Esophagus muscularis mucosa (tissue), 4 donors: Measurements from ENCODE around the gene ARFRP1. TPM values are rescaled to one million over a fixed set of nuclear protein-coding genes. Genes with fewer than 3 reads are reported as not detected.

ENCODE experiments used
- DNase-seq: peaks from one replicate; pipeline ENCODE4 v3.0.0-alpha.2; 2017; ENCODE audit errors: extremely low spot score
- H3K27ac ChIP-seq, 4 donors: fragments of 200-600 bp; sonication (generic); replicated peaks in 1 of 4; 1 replicate in 3 of 4; 2 replicates in 1 of 4; pipeline ENCODE4 v1.5.1; 2016 to 2019; ENCODE audit warnings: mild to moderate bottlenecking in 1 of 4
- H3K27me3 ChIP-seq, 4 donors: fragments of 200-600 bp; sonication (generic); one replicate each; pipeline versions ENCODE4 v1.5.1 to v1.6.0; 2016 to 2019
- H3K36me3 ChIP-seq, 4 donors: fragments of 200-600 bp; sonication (generic); one replicate each; pipeline ENCODE4 v1.5.1; 2016 to 2019
- H3K4me1 ChIP-seq, 4 donors: fragments of 200-600 bp; sonication (generic); one replicate each; pipeline ENCODE4 v1.5.1; 2016 to 2019
- H3K4me3 ChIP-seq, 4 donors: fragments of 200-600 bp; sonication (generic); 1 replicate in 2 of 4; 2 replicates in 2 of 4; pipeline ENCODE4 v1.5.1; 2016 to 2019; ENCODE audit warnings: mild to moderate bottlenecking in 4 of 4, moderate library complexity in 1 of 4
- H3K9me3 ChIP-seq, 4 donors: fragments of 200-600 bp; sonication (generic); 1 replicate in 3 of 4; 2 replicates in 1 of 4; pipeline ENCODE4 v1.5.1; 2016 to 2019
- EP300 ChIP-seq: sonication (generic); formaldehyde crosslinking; IDR thresholded peaks from one replicate; pipeline ENCODE4 v1.6.1; 2017; ENCODE audit warnings: antibody characterized with exemption
- POLR2A ChIP-seq: fragments of 450-650 bp; IDR thresholded peaks from one replicate; pipeline ENCODE4 v1.6.1; 2017; ENCODE audit warnings: antibody characterized with exemption, moderate library complexity, mild to moderate bottlenecking, low read depth
- POLR2AphosphoS5 ChIP-seq, 2 donors: sonication (generic); formaldehyde crosslinking; IDR thresholded peaks; one replicate each; pipeline ENCODE4 v1.6.1; 2017; ENCODE audit warnings: antibody characterized with exemption in 2 of 2
- WGBS: methylation state at CpG from one replicate; pipeline ENCODE4 v1.1.5; 2018; 5-methylcytosine and 5-hydroxymethylcytosine counted together
- intact Hi-C: fragments of 100-400 bp; cut with DNase I; formaldehyde crosslinking; loops from one replicate; pipeline ENCODE4 v1.15.1; 2023
- total RNA-seq, 4 donors: library from RNA; depleted of rRNA; stranded (reverse); fragments of >200 nt; gene quantifications; one replicate each; pipeline versions ENCODE4 v1.1.0 to v1.2.1, GENCODE V29; 2016
- TF ChIP-seq, protein P1 (sequence below), 3 experiments: fragments of 200-600 bp in 2 of 3; fragments of 450-650 bp in 1 of 3; sonication (generic) in 2 of 3; IDR thresholded peaks; one replicate each; pipeline ENCODE4 v1.5.1; 2017 to 2019; ENCODE audit warnings: antibody characterized with exemption in 3 of 3, mild to moderate bottlenecking in 2 of 3, moderate library complexity in 1 of 3

The ARFRP1 gene
- total RNA-seq, 4 donors from 2014 or later, result 34.1 to 46.5 (median 44.6) TPM

- 93% methylated on average over 42 of the region's 47 CpGs for WGBS
- TF ChIP-seq EP300 (no peak), POLR2AphosphoS5 (IDR thresholded peaks at IDR 0.05) (no peak), POLR2A (no peak)
- TF ChIP-seq, protein P1, sequence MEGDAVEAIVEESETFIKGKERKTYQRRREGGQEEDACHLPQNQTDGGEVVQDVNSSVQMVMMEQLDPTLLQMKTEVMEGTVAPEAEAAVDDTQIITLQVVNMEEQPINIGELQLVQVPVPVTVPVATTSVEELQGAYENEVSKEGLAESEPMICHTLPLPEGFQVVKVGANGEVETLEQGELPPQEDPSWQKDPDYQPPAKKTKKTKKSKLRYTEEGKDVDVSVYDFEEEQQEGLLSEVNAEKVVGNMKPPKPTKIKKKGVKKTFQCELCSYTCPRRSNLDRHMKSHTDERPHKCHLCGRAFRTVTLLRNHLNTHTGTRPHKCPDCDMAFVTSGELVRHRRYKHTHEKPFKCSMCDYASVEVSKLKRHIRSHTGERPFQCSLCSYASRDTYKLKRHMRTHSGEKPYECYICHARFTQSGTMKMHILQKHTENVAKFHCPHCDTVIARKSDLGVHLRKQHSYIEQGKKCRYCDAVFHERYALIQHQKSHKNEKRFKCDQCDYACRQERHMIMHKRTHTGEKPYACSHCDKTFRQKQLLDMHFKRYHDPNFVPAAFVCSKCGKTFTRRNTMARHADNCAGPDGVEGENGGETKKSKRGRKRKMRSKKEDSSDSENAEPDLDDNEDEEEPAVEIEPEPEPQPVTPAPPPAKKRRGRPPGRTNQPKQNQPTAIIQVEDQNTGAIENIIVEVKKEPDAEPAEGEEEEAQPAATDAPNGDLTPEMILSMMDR (IDR thresholded peaks at IDR 0.05), result no peak
- no peak overlapping the region for H3K4me3 ChIP-seq
- intact Hi-C loops, result no loop called here
- no peaks in the 10 kb centered on the region for H3K27me3 ChIP-seq
- H3K4me1 ChIP-seq, result peaks cover 8 to 15% (median 11%) of the 10 kb centered on the region in 4 donors
- H3K36me3 ChIP-seq, result peaks cover 12 to 85% (median 47%) of the 10 kb centered on the region in 4 donors
- H3K9me3 ChIP-seq, result no peaks in the 10 kb centered on the region
- no peak overlapping the region for H3K27ac ChIP-seq
- DNase-seq, result no peak
These were observed 39.1 kb upstream of the ARFRP1 start for GRCh38 chr20:63746751-63747315.

GRCh38 chr20:63745961-63746731, 38.4 kb upstream of the ARFRP1 start:
- H3K27me3 ChIP-seq, result no peaks in the 10 kb centered on the region
- TF ChIP-seq, protein P1 (IDR thresholded peaks at IDR 0.05), result no peak
- TF ChIP-seq POLR2A (no peak), POLR2AphosphoS5 (IDR thresholded peaks at IDR 0.05) (no peak), EP300 (no peak)
- H3K36me3 ChIP-seq, result peaks cover 12 to 84% (median 51%) of the 10 kb centered on the region in 4 donors
- no peaks in the 10 kb centered on the region for H3K9me3 ChIP-seq
- no peak overlapping the region for H3K27ac ChIP-seq
- H3K4me1 ChIP-seq, result peaks cover 15 to 22% (median 18%) of the 10 kb centered on the region in 4 donors
- no peak for DNase-seq
- no peak overlapping the region for H3K4me3 ChIP-seq
- intact Hi-C loops, result no loop called here
- WGBS, result 88% methylated on average over 16 of the region's 26 CpGs

DNA sequence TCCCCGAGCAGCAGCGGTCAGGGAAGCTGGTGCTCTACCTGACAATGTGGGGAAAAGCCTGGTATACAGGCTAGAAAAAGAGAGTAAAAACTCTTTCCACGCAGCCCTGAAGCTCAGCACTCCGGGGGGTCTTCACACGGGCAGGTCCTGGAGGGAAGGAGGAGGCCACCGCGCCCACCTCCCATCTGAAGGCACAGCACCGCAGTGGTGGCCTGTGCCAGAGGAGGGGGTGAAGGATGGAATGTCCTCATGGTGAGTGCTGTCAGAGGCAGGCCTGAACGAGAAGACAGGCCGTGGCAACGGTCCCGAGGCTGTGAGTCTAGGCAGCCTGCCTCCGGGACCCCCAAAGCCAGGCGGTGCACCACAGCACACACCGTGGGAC, 37.6 kb upstream of the ARFRP1 start:
- Histone ChIP-seq H3K4me1 (peaks cover 21 to 29% (median 25%) of the 10 kb centered on the region in 4 donors), H3K27ac (no peak overlapping the region), H3K4me3 (no peak overlapping the region), H3K9me3 (no peaks in the 10 kb centered on the region), H3K36me3 (peaks cover 12 to 77% (median 51%) of the 10 kb centered on the region in 4 donors), H3K27me3 (no peaks in the 10 kb centered on the region)
- no peak for DNase-seq
- intact Hi-C loops, result no loop called here
- 82% methylated on average over 15 of the region's 15 CpGs for WGBS
- TF ChIP-seq POLR2A (no peak), EP300 (no peak), POLR2AphosphoS5 (IDR thresholded peaks at IDR 0.05) (no peak)
- TF ChIP-seq, protein P1 (IDR thresholded peaks at IDR 0.05), result no peak

DNA sequence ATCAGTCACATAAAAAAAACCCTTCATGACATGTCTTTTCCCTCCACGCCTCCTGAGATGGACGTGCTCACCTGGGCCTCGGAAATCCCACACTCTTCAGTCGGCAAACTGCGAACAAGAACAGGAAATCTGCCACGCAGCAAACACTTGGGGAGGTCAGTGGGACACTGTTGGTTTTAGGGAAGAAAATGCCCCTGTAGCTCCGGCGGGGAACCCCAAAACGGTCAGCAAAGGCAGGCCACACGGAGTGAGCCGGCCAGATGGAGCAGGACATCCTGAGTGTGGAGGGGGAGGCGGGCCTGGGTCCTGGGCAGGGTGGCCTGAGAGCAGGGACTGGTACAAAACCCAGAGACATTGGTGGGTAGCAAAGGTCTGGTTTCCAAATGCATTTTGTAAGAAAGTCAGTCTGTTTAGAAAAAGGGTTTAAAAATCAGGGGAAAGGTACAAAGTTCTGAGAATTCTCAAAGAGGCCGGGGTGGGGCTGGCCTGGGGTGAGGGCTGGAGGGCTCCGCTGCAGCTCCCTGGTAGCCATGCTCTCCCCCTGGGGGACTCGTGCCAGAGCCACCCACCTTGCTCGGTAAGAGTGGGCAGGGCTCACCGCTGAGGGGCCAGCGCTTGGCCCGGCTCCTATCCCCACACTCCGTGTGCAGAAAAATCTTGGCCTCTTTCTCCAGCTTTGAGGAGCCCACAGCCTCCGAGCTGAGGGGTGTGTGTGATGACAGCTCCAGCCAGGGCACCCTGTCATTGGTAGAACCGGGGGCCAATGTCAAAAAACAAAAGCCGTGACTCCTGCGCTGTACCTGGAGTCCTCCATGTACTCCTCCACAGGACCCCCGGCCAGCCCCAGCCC, 37.0 kb upstream of the ARFRP1 start:
- WGBS, result 85% methylated on average over 18 of the region's 25 CpGs
- Histone ChIP-seq H3K4me1 (peaks cover 21 to 31% (median 27%) of the 10 kb centered on the region in 4 donors), H3K27me3 (no peaks in the 10 kb centered on the region), H3K36me3 (peaks cover 12 to 71% (median 50%) of the 10 kb centered on the region in 4 donors), H3K27ac (no peak overlapping the region), H3K9me3 (no peaks in the 10 kb centered on the region), H3K4me3 (no peak overlapping the region)
- intact Hi-C loops, result no loop called here
- no peak for DNase-seq
- TF ChIP-seq POLR2AphosphoS5 (IDR thresholded peaks at IDR 0.05), result no peak
- TF ChIP-seq POLR2A, result no peak
- TF ChIP-seq, protein P1 (IDR thresholded peaks at IDR 0.05), result no peak
- TF ChIP-seq EP300, result no peak
